Astrocyte (in vitro differentiated cells and primary cell): Measurements from ENCODE around the gene TSPEAR. TPM values are rescaled to one million over a fixed set of nuclear protein-coding genes. Genes with fewer than 3 reads are reported as not detected.

Experiments
- DNase-seq: peaks from one replicate; pipeline ENCODE4 v3.0.0-alpha.2; 2010; ENCODE audit warnings: low read depth
- FAIRE-seq: peaks from 2 replicates; lab custom pipeline; 2011; peaks lifted over from hg19 to GRCh38; lab: Jason Lieb, UNC
- H2AFZ ChIP-seq: 2 replicates; pipeline ENCODE4 v1.6.0; 2012; ENCODE audit warnings: low read depth, low read length, inconsistent platforms
- H3K27ac ChIP-seq: 2 replicates; pipeline ENCODE4 v1.5.1; 2011; ENCODE audit warnings: low read depth, low read length, inconsistent platforms
- H3K27me3 ChIP-seq: 2 replicates; pipeline ENCODE4 v1.6.0; 2011; ENCODE audit warnings: low read length, inconsistent platforms; ENCODE audit not compliant: insufficient read depth
- H3K36me3 ChIP-seq: 2 replicates; pipeline ENCODE4 v1.5.1; 2011; ENCODE audit warnings: low read length, inconsistent platforms; ENCODE audit not compliant: insufficient read depth
- H3K4me1 ChIP-seq: 2 replicates; pipeline ENCODE4 v1.5.1; 2011; ENCODE audit warnings: low read length, inconsistent platforms; ENCODE audit not compliant: insufficient read depth
- H3K4me2 ChIP-seq: 2 replicates; pipeline ENCODE4 v1.6.0; 2012; ENCODE audit warnings: low read length, inconsistent platforms
- H3K4me3 ChIP-seq: 2 replicates; pipeline ENCODE4 v1.5.1; 2011; ENCODE audit warnings: low read depth, mild to moderate bottlenecking, low read length, inconsistent platforms; ENCODE audit not compliant: insufficient read depth
- H3K79me2 ChIP-seq: 2 replicates; pipeline ENCODE4 v1.6.0; 2012; ENCODE audit warnings: mild to moderate bottlenecking, low read length, inconsistent platforms; ENCODE audit not compliant: insufficient read depth
- H3K9ac ChIP-seq: 2 replicates; pipeline ENCODE4 v1.6.0; 2012; ENCODE audit warnings: mild to moderate bottlenecking, low read length, inconsistent platforms
- H3K9me3 ChIP-seq: 2 replicates; pipeline ENCODE4 v1.5.1; 2012; ENCODE audit warnings: low read depth, mild to moderate bottlenecking, low read length, inconsistent platforms; ENCODE audit not compliant: insufficient read depth
- H4K20me1 ChIP-seq: 2 replicates; pipeline ENCODE4 v1.6.0; 2012; ENCODE audit warnings: low read length, inconsistent platforms; ENCODE audit not compliant: insufficient read depth
- H3K27ac Mint-ChIP-seq: one replicate; pipeline ENCODE4 v1.8.0; 2021; ENCODE audit warnings: mild to moderate bottlenecking, mixed read lengths; ENCODE audit not compliant: unreplicated experiment
- H3K27me3 Mint-ChIP-seq: one replicate; pipeline ENCODE4 v1.8.0; 2021; ENCODE audit warnings: low read depth, mixed read lengths; ENCODE audit not compliant: unreplicated experiment
- H3K36me3 Mint-ChIP-seq: one replicate; pipeline ENCODE4 v1.8.0; 2021; ENCODE audit warnings: low read depth, mixed read lengths; ENCODE audit not compliant: unreplicated experiment
- H3K4me1 Mint-ChIP-seq: one replicate; pipeline ENCODE4 v1.8.0; 2021; ENCODE audit warnings: low read depth, mixed read lengths; ENCODE audit not compliant: unreplicated experiment
- H3K4me3 Mint-ChIP-seq: one replicate; pipeline ENCODE4 v1.8.0; 2021; ENCODE audit warnings: mild to moderate bottlenecking, moderate library complexity, mixed read lengths; ENCODE audit not compliant: unreplicated experiment
- H3K9me3 Mint-ChIP-seq: one replicate; pipeline ENCODE4 v1.8.0; 2021; ENCODE audit warnings: mild to moderate bottlenecking, mixed read lengths; ENCODE audit not compliant: unreplicated experiment
- EZH2 ChIP-seq: IDR thresholded peaks from 2 replicates; pipeline ENCODE4 v1.6.1; 2012; ENCODE audit warnings: mild to moderate bottlenecking, low read length, inconsistent platforms; ENCODE audit not compliant: insufficient read depth
- total RNA-seq: library from RNA; stranded (reverse); gene quantifications from 2 replicates; pipeline ENCODE4 v1.2.1, GENCODE V29; 2021
- TF ChIP-seq, protein P1 (sequence below): IDR thresholded peaks from 2 replicates; pipeline ENCODE4 v1.5.1; 2011; ENCODE audit warnings: low read depth, mild to moderate bottlenecking, inconsistent platforms, low read length, moderate library complexity; ENCODE audit not compliant: insufficient read depth

TSPEAR gene
- total RNA-seq, 1 donor from 2014 or later = not detected

DNA sequence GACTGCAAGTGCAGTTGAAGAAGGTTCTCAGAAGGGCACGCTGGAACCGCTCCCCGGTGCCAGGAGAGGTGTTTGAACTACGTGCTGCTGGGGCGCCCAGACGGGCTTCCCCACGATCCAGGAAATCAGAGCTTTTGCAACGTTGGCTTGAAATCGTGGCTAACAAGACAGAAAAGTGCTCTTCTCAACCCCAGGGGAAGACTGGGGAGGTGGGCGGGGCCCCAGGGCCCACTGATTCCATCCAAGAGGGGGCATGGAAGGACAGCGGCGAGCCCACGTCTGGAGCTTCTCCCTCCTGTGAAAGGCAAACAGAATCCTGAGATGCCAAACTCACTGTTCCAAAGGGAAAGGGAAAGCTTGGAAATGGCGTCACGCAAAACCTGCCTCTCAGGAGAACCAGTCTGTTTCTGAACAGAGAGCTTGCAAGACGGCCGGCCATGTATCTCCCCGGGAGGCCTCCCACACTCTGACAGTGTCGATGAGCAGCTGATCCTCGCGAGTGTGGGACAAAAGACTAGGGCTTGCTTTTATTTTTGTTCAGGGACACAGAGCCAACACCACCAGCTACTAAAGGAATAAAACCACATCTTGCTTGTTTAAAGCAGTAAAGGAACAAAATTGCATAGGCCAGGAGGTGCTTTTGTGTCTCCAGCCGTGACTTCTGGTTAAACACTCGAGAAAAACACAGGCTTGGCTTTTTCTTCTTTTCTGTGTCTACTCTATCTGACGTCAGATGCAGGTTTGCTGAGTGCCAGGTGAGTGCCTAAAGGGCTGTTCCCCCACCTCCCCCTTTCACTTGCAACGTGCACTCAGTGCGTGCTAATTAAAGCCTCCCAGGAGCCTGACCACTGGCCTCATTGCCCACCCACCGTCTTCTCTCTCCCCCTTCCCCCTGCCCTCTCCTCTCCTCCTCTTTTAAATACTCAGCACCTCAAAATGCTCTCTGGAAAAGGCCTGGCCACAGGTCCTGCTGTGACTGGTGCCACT, 214.5 kb downstream of the TSPEAR start:
- H3K4me1 Mint-ChIP-seq = no peaks in the 10 kb centered on the region

DNA sequence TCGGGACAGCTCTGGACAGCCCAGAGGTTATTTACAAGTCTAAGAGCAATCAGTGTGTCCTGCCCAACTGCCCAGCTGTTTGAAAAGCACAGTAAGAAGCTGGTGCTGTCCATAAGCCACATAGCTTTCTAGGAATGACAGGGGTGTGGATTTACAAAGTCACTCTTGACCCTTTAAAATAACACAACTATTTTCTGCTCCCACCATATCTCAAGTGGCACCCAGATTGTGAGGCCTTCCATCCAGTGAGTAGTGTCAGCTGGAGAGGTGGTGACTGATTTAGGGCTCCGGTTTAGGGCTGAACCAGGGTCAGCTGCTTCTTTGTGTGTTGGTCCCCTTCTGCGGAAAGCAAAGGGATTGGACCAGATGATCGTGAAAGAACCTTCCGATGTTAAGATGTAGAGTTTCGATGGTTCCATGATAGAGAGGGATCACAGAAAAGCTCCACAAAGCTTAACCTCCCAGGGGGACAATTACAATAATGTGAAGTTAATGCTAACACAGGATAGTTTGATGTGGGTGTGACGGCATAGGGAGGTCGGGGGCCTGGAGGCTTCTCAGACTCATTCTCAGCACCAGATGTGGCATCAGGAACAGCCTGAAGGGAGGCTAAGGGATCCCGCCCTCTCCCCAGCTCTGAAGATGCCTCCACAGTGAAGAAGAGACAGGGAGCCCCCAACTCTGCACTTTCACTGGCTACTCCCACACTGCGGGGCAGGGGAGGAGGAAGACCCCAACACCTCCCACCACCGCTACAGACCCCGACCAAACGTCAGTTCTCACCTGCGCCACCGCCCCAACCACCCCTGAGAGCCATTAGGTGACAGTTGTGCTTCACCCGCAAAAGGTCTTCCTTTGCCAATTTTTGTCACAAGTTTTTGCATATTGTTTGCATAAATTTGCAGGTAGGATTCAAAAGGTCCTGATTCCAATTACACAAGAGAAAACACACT, 215.5 kb downstream of the TSPEAR start:
- Mint-ChIP-seq H3K4me1 (no peaks in the 10 kb centered on the region), H3K4me3 (no peak overlapping the region), H3K9me3 (peaks cover 29% of the 10 kb centered on the region)

More for the DNA sequence above, 214.5 kb downstream of the TSPEAR start:
- Mint-ChIP-seq H3K27ac (peak overlapping the region; percentile 23), H3K36me3 (peaks cover 7% of the 10 kb centered on the region), H3K9me3 (peaks cover 26% of the 10 kb centered on the region), H3K27me3 (peaks cover 22% of the 10 kb centered on the region), H3K4me3 (no peak overlapping the region)
- no peak for TF ChIP-seq EZH2
- TF ChIP-seq, protein P1, sequence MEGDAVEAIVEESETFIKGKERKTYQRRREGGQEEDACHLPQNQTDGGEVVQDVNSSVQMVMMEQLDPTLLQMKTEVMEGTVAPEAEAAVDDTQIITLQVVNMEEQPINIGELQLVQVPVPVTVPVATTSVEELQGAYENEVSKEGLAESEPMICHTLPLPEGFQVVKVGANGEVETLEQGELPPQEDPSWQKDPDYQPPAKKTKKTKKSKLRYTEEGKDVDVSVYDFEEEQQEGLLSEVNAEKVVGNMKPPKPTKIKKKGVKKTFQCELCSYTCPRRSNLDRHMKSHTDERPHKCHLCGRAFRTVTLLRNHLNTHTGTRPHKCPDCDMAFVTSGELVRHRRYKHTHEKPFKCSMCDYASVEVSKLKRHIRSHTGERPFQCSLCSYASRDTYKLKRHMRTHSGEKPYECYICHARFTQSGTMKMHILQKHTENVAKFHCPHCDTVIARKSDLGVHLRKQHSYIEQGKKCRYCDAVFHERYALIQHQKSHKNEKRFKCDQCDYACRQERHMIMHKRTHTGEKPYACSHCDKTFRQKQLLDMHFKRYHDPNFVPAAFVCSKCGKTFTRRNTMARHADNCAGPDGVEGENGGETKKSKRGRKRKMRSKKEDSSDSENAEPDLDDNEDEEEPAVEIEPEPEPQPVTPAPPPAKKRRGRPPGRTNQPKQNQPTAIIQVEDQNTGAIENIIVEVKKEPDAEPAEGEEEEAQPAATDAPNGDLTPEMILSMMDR = no peak
- no peak overlapping the region for H3K4me3 ChIP-seq
- no peak overlapping the region for H2AFZ ChIP-seq
- no peaks in the 10 kb centered on the region for H3K79me2 ChIP-seq
- no peaks in the 10 kb centered on the region for H3K36me3 ChIP-seq
- no peak for DNase-seq
- peaks cover 5% of the 10 kb centered on the region for H3K27me3 ChIP-seq
- no peaks in the 10 kb centered on the region for H4K20me1 ChIP-seq
- no peak overlapping the region for H3K9ac ChIP-seq
- H3K4me1 ChIP-seq = no peaks in the 10 kb centered on the region
- H3K9me3 ChIP-seq = peaks cover 15% of the 10 kb centered on the region
- no peak overlapping the region for H3K4me2 ChIP-seq
- H3K27ac ChIP-seq = no peak overlapping the region
- no peak for FAIRE-seq

More for the DNA sequence above, 215.5 kb downstream of the TSPEAR start:
- Mint-ChIP-seq H3K27me3 (peaks cover 22% of the 10 kb centered on the region), H3K36me3 (peaks cover 7% of the 10 kb centered on the region), H3K27ac (no peak overlapping the region)
- TF ChIP-seq EZH2 = no peak
- TF ChIP-seq, protein P1 = no peak
- Histone ChIP-seq H3K4me3 (no peak overlapping the region), H3K27me3 (peaks cover 5% of the 10 kb centered on the region), H3K79me2 (no peaks in the 10 kb centered on the region), H3K27ac (no peak overlapping the region), H3K36me3 (no peaks in the 10 kb centered on the region), H4K20me1 (no peaks in the 10 kb centered on the region), H3K9ac (no peak overlapping the region), H3K9me3 (peaks cover 15% of the 10 kb centered on the region), H3K4me1 (no peaks in the 10 kb centered on the region), H3K4me2 (no peak overlapping the region), H2AFZ (no peak overlapping the region)
- DNase-seq (no peak), FAIRE-seq (no peak)
